Endothelial cell of umbilical vein (primary cell): Measurements from ENCODE around the gene CCDC9. TPM values are rescaled to one million over a fixed set of nuclear protein-coding genes. Genes with fewer than 3 reads are reported as not detected.

Experiments used
- BruUV-seq: library from RNA; stranded (reverse); fragments of 400-500 nt; replicated peaks from 2 replicates; lab custom pipeline; 2021; lab: Mats Ljungman, UMichigan
- CTCF ChIA-PET: fragments of 300-600, 350-600 bp; sonication (Branson Sonifier 250); formaldehyde crosslinking; loops from one replicate; lab custom pipeline; 2021; ENCODE audit warnings: antibody characterized with exemption, inconsistent platforms; lab: Charles Lee
- POLR2A ChIA-PET: fragments of 300-600, 350-600 bp; sonication (Branson Sonifier 250); formaldehyde crosslinking; loops from one replicate; lab custom pipeline; 2021; ENCODE audit warnings: antibody characterized with exemption, inconsistent platforms; lab: Charles Lee
- DNase-seq: peaks from one replicate; pipeline ENCODE4 v3.0.0-alpha.2; 2011; ENCODE audit warnings: low read depth, low spot score
- FAIRE-seq: peaks from 2 replicates; lab custom pipeline; 2011; peaks lifted over from hg19 to GRCh38; lab: Jason Lieb, UNC
- H2AFZ ChIP-seq: 2 replicates; pipeline ENCODE4 v1.6.0; 2012; ENCODE audit warnings: low read depth, low read length, control low read depth, inconsistent platforms
- H3K27ac ChIP-seq: 2 replicates; pipeline ENCODE4 v1.5.1; 2011; ENCODE audit warnings: low read depth, mild to moderate bottlenecking, control low read depth, low read length, moderate library complexity; ENCODE audit not compliant: insufficient read depth
- H3K27me3 ChIP-seq, 2 experiments: 2 replicates each; pipeline versions ENCODE4 v1.6.0 to v1.6.1; 2011; ENCODE audit warnings: low read length in 2 of 2, mixed read lengths in 1 of 2; ENCODE audit not compliant: control insufficient read depth in 2 of 2, insufficient read depth in 2 of 2
- H3K36me3 ChIP-seq, 2 experiments: 2 replicates in 1 of 2; 3 replicates in 1 of 2; pipeline ENCODE4 v1.5.1; 2011; ENCODE audit warnings: low read length in 2 of 2, mild to moderate bottlenecking in 1 of 2, moderate library complexity in 1 of 2; ENCODE audit not compliant: control insufficient read depth in 2 of 2, insufficient read depth in 2 of 2; ENCODE audit errors: extremely low read depth in 1 of 2
- H3K4me1 ChIP-seq: 3 replicates; pipeline ENCODE4 v1.5.1; 2011; ENCODE audit warnings: mild to moderate bottlenecking, low read length; ENCODE audit not compliant: control insufficient read depth, insufficient read depth; ENCODE audit errors: extremely low read depth
- H3K4me2 ChIP-seq: 2 replicates; pipeline ENCODE4 v1.6.1; 2011; ENCODE audit warnings: low read length, control low read depth, mixed read lengths; ENCODE audit not compliant: insufficient read depth
- H3K4me3 ChIP-seq, 3 experiments: fragments of 200-600 bp in 1 of 3; sonication (generic), shearing (Covaris generic) in 1 of 3; replicated peaks in 1 of 3; 2 replicates each; pipeline ENCODE4 v1.5.1; 2011 to 2016; ENCODE audit warnings: control low read depth in 3 of 3, low read length in 3 of 3, mild to moderate bottlenecking in 2 of 3, inconsistent platforms in 1 of 3, low read depth in 1 of 3, moderate library complexity in 1 of 3; ENCODE audit not compliant: insufficient read depth in 1 of 3
- H3K79me2 ChIP-seq: 2 replicates; pipeline ENCODE4 v1.6.0; 2012; ENCODE audit warnings: low read length, inconsistent platforms; ENCODE audit not compliant: control insufficient read depth, insufficient read depth
- H3K9ac ChIP-seq: replicated peaks from 2 replicates; pipeline ENCODE3; 2011; ENCODE audit warnings: low read length, control low read depth; ENCODE audit not compliant: insufficient read depth; ENCODE audit errors: extremely low read depth
- H3K9me1 ChIP-seq: replicated peaks from 3 replicates; pipeline ENCODE4 v1.6.0; 2011; ENCODE audit warnings: mild to moderate bottlenecking, low read length; ENCODE audit not compliant: control insufficient read depth, insufficient read depth; ENCODE audit errors: extremely low read depth
- H3K9me3 ChIP-seq: replicated peaks from 2 replicates; pipeline ENCODE4 v1.5.1; 2012; ENCODE audit warnings: low read length, inconsistent platforms; ENCODE audit not compliant: control insufficient read depth, insufficient read depth
- H4K20me1 ChIP-seq: replicated peaks from 2 replicates; pipeline ENCODE3; 2011; ENCODE audit warnings: mild to moderate bottlenecking, low read length; ENCODE audit not compliant: control insufficient read depth, insufficient read depth; ENCODE audit errors: extremely low read depth
- EZH2 ChIP-seq: IDR thresholded peaks from 2 replicates; pipeline ENCODE4 v1.6.1; 2012; ENCODE audit warnings: borderline replicate concordance, low read depth, mild to moderate bottlenecking, moderate library complexity, low read length, inconsistent platforms; ENCODE audit not compliant: severe bottlenecking
- FOS ChIP-seq: IDR thresholded peaks from 2 replicates; pipeline ENCODE4 v1.6.1; 2011; ENCODE audit warnings: mild to moderate bottlenecking, low read length, moderate library complexity, borderline replicate concordance; ENCODE audit not compliant: insufficient read depth
- GATA2 ChIP-seq: IDR thresholded peaks from 2 replicates; pipeline ENCODE4 v1.7.0; 2011; ENCODE audit warnings: low read depth, mild to moderate bottlenecking, moderate library complexity, mixed read lengths, low read length; ENCODE audit not compliant: insufficient read length, insufficient read depth
- JUN ChIP-seq: IDR thresholded peaks from 2 replicates; pipeline ENCODE4 v1.6.1; 2011; ENCODE audit warnings: borderline replicate concordance, low read depth; ENCODE audit not compliant: insufficient read length, insufficient read depth
- MYC ChIP-seq: IDR thresholded peaks from one replicate; pipeline ENCODE4 v1.6.1; 2011; ENCODE audit warnings: mild to moderate bottlenecking, low read depth, low read length
- POLR2A ChIP-seq: IDR thresholded peaks from 2 replicates; pipeline ENCODE4 v1.6.1; 2012; ENCODE audit warnings: low read depth, mild to moderate bottlenecking, control low read depth, low read length
- POLR2AphosphoS5 ChIP-seq: IDR thresholded peaks from 2 replicates; pipeline ENCODE4 v1.6.1; 2012; ENCODE audit warnings: low read depth, mild to moderate bottlenecking, control low read depth, low read length, moderate library complexity; ENCODE audit not compliant: insufficient read depth
- dilution Hi-C: fragments of 300-500 bp; cut with MboI; formaldehyde crosslinking; loops from one replicate; pipeline ENCODE4 v1.15.0; 2019; ENCODE audit warnings: low sequenced_read_pairs; ENCODE audit not compliant: extremely low pct_ligation_motif_present
- intact Hi-C: fragments of 100-400 bp; cut with micrococcal nuclease; formaldehyde crosslinking; loops from one replicate; pipeline ENCODE4 v1.10.0; 2022
- polyA plus RNA-seq, 4 experiments: library from polyadenylated mRNA; depleted of rRNA in 3 of 4; stranded (reverse) in 3 of 4; unstranded in 1 of 4; fragments of >200 nt; gene quantifications; 2 replicates each; pipeline versions ENCODE4 v1.2.1 to v1.2.3, GENCODE V29; 2011 to 2012; ENCODE audit warnings: missing spikeins in 1 of 4
- total RNA-seq: library from RNA; stranded (reverse); gene quantifications from 2 replicates; pipeline ENCODE4 v1.2.3, GENCODE V29; 2021
- TF ChIP-seq, protein P1 (sequence below), 2 donors: IDR thresholded peaks; 1 replicate in 1 of 2; 2 replicates in 1 of 2; pipeline ENCODE4 v1.5.1; 2011; ENCODE audit warnings: low read length in 2 of 2, mild to moderate bottlenecking in 2 of 2, moderate library complexity in 2 of 2, control low read depth in 1 of 2, inconsistent platforms in 1 of 2, low read depth in 1 of 2; ENCODE audit not compliant: insufficient read depth in 1 of 2; ENCODE audit errors: extremely low read depth in 1 of 2
- TF ChIP-seq, protein P2 (sequence below): IDR thresholded peaks from 2 replicates; pipeline ENCODE4 v1.6.1; 2011; ENCODE audit not compliant: insufficient read depth, insufficient read length

The CCDC9 gene
- total and polyA plus RNA-seq, 2 donors (not counting 3 experiments of a cell fraction or from before 2014, with no cell fraction given): 6.0 to 26.9 TPM

DNA sequence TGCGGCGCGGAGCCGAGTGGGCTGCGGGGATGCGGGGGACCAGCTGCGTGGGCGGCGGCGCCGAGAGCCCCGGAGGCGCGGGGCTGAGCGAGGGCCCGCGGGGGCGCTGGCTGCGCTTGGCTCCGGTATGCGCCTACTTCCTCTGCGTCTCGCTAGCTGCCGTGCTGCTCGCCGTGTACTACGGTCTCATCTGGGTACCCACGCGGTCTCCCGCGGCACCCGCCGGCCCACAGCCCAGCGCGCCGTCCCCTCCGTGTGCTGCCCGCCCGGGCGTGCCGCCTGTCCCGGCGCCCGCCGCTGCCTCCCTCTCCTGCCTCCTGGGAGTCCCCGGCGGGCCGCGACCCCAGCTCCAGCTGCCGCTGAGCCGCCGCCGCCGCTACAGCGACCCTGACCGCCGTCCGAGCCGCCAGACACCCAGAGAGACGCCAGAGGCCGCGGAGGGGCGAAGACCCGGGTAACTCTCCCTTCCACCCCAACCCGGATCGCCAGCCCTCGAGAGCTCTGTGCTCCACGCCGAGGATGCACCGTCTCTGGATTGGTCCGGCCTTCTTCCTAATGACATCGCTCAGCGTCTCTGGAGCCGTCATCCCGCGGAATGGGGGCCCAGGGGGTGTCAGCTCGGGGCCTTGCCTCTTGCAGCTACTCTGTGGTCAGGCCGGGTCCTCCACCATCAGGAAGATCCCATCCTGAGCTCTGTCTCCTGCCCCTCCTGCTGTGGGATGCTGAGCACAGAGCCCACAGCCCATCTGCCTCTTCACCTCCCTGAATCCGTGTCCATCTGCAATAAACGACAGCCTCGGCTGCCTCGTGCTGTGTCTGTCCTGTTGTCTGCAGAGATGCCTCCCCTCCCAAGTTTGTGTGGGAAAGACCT is 18.8 kb downstream of the CCDC9 start:
- Histone ChIP-seq H3K9me1 (no peaks in the 10 kb centered on the region), H3K4me1 (peaks cover 13% of the 10 kb centered on the region), H4K20me1 (no peaks in the 10 kb centered on the region), H3K4me3 (peak overlapping the region; percentile 22 to 46 (median 42)), H3K27ac (no peak overlapping the region), H3K9me3 (no peaks in the 10 kb centered on the region), H3K4me2 (peak overlapping the region; percentile 47), H3K36me3 (peaks cover 0 to 11% of the 10 kb centered on the region in 2 experiments), H3K27me3 (no peaks in the 10 kb centered on the region), H3K9ac (no peak overlapping the region), H3K79me2 (no peaks in the 10 kb centered on the region), H2AFZ (peak overlapping the region; percentile 45)
- peak; percentile 42 for DNase-seq
- intact Hi-C loops: loop anchor here (1.0 to 5.0 kb wide), 2 partner anchors 47 to 72 kb away; partner anchors contain the start of gene DHX34
- ChIA-PET POLR2A (interaction anchor here (1.2 to 2.4 kb wide), 3 partner anchors 14 to 31 kb away, joined by 3 to 17 read pairs (median 3); partner anchors contain the start of gene CCDC9), CTCF (interaction anchor here (1.0 to 3.8 kb wide), 9 partner anchors 9 to 468 kb away, joined by 3 to 12 read pairs (median 5); partner anchors contain the start of genes CCDC9 and DHX34)
- peak; percentile 31 for TF ChIP-seq EZH2
- TF ChIP-seq JUN: no peak
- dilution Hi-C loops: no loop called here
- BruUV-seq: TSS peak; percentile 58
- FAIRE-seq: no peak

DNA sequence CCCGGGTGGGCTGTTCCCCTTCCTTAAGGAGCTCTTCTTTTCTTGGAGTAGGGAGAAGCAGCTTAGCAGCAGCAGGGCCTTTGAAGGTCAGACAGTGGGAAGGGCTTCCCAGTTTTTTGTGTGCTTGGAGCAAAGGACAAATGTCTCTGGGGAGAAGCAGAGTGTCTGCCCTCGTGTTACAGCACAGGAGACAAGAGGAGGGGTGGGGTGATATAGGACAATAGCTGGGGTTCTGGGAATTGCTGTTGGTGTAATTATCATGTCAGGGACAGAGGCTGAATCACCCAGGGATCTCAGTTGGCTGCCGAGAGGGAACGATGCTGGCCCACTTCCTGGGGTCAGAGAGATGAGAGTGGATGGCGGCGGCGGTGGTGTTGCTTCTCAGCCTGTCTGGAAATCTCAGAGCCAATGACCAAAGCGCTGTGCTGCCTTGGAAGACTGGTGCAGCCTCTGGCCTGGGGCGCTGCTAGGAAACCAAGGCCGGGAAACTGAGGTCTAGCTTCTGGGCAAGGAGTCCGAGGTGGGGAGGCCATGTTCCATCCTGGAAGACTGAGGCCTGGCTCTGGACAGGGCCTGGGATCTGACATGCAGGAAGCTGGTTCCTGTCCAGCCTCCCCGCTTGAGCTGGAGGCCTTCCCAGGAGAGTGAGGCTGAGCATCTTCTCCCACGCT is 19.6 kb downstream of the CCDC9 start:
- no peak overlapping the region for H3K4me2 ChIP-seq
- no peaks in the 10 kb centered on the region for H3K9me3 ChIP-seq
- H3K9me1 ChIP-seq: no peaks in the 10 kb centered on the region
- no peaks in the 10 kb centered on the region for H3K79me2 ChIP-seq
- no peak overlapping the region for H3K27ac ChIP-seq
- H3K36me3 ChIP-seq: peaks cover 0 to 3% of the 10 kb centered on the region in 2 experiments
- BruUV-seq: no TSS peak
- dilution Hi-C loops (no loop called here), intact Hi-C loops (no loop called here)
- H3K4me1 ChIP-seq: peaks cover 13% of the 10 kb centered on the region
- no peaks in the 10 kb centered on the region for H4K20me1 ChIP-seq
- no peak overlapping the region for H3K4me3 ChIP-seq
- FAIRE-seq (no peak), DNase-seq (no peak)
- no peak overlapping the region for H2AFZ ChIP-seq
- ChIA-PET CTCF (interaction anchor here (1.0 to 3.8 kb wide), 7 partner anchors 9 to 467 kb away, joined by 3 to 12 read pairs (median 4); partner anchors contain the start of gene CCDC9), POLR2A (interaction anchor here (2.4 kb wide), 1 partner anchor 19 kb away, joined by 17 read pairs; the partner anchor contains the start of gene CCDC9)
- no peak overlapping the region for H3K9ac ChIP-seq
- TF ChIP-seq POLR2AphosphoS5: no peak
- TF ChIP-seq, protein P1, sequence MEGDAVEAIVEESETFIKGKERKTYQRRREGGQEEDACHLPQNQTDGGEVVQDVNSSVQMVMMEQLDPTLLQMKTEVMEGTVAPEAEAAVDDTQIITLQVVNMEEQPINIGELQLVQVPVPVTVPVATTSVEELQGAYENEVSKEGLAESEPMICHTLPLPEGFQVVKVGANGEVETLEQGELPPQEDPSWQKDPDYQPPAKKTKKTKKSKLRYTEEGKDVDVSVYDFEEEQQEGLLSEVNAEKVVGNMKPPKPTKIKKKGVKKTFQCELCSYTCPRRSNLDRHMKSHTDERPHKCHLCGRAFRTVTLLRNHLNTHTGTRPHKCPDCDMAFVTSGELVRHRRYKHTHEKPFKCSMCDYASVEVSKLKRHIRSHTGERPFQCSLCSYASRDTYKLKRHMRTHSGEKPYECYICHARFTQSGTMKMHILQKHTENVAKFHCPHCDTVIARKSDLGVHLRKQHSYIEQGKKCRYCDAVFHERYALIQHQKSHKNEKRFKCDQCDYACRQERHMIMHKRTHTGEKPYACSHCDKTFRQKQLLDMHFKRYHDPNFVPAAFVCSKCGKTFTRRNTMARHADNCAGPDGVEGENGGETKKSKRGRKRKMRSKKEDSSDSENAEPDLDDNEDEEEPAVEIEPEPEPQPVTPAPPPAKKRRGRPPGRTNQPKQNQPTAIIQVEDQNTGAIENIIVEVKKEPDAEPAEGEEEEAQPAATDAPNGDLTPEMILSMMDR (IDR thresholded peaks at IDR 0.05; ENCODE audit: extremely low read depth in 1 of 2, insufficient read depth in 1 of 2, low read depth in 1 of 2, low read length in 2 of 2): no peak
- no peak for TF ChIP-seq FOS
- no peak for TF ChIP-seq JUN
- TF ChIP-seq GATA2: no peak
- TF ChIP-seq, protein P2, sequence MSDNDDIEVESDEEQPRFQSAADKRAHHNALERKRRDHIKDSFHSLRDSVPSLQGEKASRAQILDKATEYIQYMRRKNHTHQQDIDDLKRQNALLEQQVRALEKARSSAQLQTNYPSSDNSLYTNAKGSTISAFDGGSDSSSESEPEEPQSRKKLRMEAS: no peak
- TF ChIP-seq EZH2: no peak
- no peak for TF ChIP-seq MYC
- no peak for TF ChIP-seq POLR2A
- H3K27me3 ChIP-seq: no peaks in the 10 kb centered on the region
